CD4-positive, alpha-beta T cell treated with Interleukin-21 for 1 hour (primary cell): Measurements from ENCODE around the gene DAAM2.

Source experiments
- DNase-seq: peaks from one replicate; pipeline ENCODE4 v3.0.0-alpha.2; 2020

Gene DAAM2

DNA sequence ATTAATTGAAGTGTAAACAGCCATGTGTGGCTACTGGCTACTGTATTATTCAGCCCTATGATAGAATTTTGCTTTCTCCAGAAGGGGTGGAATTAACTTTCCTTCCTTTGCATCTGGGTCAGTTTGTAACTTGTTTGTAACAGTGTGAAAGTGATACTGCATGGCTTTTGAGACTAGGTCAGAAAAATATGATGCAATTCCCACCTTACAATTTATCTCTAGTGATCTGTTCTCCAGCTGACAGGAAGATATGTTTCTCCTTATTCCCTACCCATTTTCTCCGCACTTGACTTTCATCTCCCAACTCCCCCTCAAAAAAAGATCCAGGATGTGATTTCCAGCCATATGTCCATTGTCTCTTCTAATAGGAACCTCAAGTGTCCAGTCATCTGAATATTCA lies 144.7 kb downstream of the DAAM2 start:
- no peak for DNase-seq

DNA sequence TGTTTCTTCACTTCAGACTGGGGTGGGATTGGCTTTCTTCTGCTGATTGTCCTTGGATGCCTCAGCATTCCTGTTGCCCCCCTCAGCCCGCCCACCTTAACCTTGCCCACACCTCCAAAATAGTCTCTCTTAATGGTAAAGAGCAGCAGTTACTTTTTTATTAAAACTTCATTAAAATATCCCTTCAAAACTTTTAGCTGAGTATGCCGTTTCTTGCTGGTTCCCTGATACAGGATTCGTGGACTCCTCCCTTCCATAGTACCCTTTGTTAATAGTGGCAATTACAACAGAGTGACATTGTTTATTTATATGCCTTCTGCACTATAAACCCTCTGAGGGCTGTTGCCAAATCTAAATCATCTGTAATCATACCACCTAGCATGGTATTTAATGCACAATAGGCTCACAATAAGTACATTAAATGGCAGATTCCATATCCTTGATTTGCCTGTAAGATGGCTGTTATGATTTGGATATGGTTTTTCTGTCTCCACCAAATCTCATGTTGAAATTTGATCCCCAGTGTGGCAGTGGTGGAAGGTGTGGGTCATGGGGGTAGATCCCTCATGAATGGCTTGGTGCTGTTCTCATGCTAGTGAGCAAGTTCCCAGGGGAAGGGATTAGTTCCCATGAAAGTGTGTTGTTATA lies 145.6 kb downstream of the DAAM2 start:
- DNase-seq = no peak

DNA sequence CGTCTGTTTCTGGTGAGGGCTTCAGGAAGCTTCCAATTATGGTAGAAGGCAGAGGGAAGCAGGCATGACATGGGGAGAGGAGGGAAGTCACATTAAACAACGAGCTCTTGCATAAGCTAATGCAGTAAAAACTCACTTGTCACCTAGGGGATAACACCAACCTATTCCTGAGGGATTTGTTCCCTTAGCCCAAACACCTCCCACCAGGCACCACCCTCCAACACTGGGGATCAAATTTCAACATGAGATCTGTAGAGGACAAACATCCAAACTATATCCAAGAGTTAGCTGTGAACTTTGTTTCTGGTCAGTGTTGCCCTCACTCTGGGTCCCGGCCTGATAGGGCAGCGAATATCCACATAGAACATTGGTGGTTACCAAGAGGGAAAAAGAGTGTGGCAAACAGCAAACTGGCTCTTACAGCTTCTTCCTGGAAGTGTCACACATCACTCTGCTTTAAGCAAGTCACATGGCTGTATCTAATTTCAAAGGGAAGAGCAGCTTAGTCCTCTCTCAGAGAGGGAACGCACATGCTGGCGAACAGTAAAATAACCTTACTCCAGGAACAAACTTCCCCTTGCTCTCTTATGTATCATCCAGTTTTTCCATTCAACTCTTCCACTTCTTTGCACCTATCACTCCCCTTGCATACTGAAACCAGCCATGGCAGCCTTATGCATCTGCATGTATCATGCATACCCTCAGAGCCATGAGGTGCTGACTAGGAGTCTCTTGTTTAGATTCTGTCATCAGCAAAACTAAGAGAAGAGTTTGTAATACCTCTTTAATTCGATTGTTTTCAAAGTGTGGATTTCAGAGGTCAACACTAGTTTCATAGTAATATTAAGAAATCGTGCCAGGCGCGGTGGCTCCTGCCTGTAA lies 146.8 kb downstream of the DAAM2 start:
- no peak for DNase-seq

DNA sequence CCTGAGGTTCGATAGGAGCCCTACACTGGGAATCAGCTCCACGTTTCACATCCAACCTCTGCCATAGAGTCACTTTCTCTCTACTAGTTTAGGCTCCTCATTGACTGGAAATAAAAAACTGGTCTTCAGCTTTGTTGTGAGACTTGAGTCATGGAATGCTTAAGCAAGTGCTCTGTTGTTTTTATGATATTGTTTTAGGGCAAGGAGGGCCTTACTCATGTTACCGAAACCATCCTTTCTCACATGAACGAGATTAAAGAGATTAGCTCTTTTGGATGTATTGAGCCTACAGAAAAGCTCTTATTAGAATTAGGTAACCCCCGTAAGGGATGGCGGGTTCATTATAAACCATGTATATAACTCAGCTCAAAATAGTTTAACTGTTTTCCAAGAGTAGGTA lies 149.0 kb downstream of the DAAM2 start:
- DNase-seq = no peak

DNA sequence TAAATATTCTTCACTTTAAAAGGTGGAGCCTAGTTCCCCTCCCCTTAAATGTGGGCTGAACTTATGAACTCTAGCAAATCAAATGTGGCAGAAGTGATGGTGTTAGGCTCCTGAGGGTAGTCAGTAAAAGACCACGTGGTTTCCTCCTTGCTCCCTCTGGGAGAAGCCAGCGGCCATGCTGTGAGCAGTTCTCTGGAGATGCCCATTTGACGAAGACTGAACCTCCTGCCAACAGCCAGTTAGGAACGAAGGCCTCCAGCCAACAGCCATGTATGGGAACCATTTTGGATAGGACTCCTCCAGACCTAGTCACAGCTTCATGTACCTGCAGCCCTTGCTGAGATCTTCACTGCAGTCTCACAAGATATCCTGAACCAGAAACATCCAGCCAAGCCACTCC lies 149.6 kb downstream of the DAAM2 start:
- no peak for DNase-seq

DNA sequence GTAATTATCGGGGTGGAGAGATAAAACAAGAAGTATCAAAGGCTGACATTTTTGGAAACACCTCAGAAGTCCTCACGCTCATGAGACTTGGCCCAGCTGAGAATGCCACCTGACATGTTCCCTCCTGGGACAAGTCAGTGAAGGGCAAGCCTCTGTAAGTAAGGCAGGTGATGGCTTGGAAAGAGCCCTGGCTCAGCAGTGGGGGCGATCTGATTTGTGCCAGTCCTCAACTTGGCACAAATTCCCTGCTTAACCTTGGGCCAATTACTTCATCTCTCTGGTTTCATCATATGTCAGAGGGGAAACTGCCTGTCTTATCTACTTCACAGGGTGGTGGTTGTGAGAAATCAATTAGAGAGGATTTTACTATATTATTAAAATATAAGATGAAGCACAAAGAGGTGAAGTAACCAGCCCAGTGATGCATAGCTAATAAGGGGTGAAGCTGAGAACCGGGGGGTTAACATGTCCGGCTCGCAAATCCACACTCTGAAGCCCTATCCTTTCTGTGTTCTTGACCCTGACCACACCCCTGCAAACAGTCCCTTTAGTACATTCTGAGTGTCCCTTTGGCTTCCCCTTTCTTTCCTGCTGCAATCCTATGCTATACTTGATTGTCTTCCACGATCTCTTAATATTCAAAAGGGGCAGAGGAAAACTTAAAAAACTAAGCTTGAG lies 150.9 kb downstream of the DAAM2 start:
- no peak for DNase-seq

DNA sequence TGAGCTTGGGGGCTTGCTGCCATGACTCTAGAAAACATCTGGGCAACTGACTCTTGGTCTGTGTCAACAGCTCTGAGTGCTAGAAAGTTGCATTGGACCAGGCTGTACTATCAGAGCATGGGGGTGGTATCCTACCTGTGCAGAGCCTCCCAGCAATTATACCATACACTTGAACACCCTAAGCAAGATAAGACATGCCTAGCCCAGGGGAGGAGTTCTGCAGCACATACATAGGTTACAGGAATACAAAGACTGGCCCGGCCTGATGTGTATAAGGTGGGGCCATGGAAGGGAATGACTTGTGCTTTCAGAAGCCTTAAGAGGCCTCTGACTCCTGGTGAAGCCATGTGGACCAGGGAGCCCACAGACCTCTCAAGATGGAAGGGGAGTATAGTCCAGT lies 153.4 kb downstream of the DAAM2 start:
- DNase-seq = no peak

DNA sequence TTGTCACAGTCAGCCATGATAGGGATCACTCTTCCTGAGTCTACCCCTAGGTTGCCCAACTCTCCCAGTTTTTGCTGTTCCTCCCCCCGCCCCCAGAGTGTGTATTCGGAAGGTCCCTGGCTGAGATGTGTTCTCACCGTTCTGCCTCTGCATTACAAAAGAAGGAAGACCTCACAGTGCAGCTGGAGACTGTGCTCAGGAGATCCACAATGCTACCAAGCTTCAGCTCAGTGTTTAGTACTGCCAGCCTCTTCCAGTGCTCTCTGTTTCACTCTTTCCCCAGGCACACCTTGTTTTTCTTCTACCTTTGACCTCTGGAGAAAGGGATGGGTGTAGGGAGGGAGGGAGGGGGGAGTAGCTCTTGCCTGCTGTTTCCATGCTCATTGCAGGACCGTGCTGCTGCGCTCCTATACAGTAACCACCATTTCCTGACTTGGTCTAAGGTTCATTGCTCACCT lies 155.5 kb downstream of the DAAM2 start:
- DNase-seq = no peak

DNA sequence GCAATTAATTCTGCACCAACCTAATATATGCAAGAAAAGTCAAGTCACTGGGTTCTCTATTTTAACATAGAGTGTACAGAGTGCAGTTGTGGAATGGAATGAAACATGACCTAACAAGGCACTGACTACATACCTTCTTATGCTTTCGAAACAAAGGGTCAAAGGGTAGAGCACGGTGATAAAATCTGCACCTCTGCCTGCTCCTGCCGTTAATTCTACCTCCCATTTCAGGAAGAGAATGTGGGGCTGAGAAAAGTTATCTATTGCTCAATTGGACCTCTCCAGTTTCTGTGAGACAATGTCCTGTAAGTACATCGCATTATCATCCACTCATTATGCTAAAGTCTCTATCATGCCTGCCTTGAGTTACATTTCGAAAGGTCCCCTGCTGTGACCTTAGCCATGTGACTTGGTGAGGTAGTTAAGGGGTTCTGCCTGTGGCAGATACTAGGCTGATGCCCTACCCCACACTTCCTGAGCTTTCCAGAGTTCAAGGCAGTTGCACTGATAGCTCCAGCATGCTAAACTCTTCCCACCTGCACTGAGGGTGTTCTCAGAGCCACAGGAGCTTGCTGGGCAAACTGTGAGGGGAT lies 156.1 kb downstream of the DAAM2 start:
- no peak for DNase-seq

DNA sequence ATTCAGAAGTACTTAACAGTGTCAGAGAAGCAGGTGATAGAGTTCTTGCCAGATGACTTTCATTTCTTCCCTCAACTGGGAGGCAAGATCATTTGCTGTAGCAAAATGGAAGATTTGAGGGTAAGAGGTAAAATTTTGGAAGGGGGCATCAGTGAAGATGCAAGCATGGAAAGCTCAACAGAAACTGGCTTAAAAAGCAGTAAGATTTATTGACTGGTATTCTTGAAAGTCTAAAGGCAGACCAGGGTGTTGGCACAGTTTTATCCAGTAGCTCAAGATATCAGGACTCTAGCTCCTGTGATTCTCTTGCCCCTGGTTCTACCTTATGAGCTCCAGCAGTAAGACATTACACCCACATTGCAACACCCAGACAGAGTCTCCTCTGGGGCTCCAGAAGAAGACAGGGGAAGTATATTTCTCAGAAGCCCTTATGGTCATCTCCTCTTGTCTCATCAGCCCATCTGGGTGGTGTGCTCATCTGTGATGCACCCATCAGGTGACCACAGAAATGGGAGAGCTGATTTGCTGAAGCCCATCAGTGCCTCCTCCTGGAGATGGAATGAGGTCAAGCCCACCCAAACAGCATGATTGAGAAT lies 158.0 kb downstream of the DAAM2 start:
- DNase-seq = no peak

DNA sequence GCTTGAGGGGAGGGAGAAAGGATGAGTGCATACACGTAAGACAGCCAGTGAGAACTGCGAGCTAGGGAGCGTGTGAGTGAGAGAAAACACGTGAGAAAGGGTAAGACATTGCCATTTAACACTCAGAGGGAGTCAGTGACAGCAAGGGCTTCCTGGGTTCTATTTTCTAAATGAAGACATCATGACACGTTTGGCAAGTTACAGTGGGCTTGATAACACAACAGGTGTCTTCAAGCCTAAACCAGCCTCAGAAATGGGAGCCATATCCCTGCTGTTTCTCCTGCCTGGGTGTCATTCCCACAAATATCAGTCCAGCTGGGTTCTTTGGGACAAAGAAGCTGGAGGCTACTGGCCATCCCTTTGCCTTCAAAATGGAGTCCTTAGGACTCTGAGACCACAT lies 159.0 kb downstream of the DAAM2 start:
- no peak for DNase-seq

DNA sequence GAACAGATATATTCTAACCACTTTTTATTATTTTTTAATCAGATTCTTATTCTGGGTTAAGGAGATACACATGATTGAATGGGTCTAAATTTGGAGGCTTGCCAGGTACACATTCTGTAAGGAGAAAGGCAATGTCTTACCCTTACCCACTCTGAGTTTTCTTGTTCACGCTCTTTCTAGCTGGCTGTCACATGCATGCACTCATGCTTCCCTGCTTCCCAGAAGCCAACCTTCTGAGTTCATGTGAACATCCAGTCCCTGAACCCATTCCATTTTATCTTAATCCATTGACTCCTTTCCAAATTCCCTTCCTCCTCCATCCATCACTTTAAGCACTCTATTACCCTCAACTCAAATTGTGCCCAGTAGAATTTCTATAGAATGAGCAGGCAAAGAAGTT lies 159.5 kb downstream of the DAAM2 start:
- DNase-seq = no peak

DNA sequence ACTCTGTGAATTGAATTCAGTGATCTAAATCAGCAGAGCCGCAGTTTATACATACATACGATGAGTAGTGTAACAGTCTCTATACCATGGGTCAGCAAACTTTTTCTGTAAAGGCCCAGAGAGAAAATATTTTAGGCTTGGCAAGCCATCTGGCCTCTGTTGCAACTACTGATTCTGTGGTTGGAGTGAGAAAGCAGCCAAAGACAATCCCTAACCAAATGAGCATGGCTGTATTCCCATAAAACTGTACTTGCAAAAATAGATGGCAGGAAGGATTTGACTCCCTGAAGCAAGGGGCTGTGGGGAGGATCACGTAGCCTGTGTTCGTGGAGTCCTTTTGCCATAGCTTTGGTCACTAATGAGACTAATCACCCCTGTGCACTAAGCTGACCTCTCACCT lies 160.0 kb downstream of the DAAM2 start:
- DNase-seq = no peak

DNA sequence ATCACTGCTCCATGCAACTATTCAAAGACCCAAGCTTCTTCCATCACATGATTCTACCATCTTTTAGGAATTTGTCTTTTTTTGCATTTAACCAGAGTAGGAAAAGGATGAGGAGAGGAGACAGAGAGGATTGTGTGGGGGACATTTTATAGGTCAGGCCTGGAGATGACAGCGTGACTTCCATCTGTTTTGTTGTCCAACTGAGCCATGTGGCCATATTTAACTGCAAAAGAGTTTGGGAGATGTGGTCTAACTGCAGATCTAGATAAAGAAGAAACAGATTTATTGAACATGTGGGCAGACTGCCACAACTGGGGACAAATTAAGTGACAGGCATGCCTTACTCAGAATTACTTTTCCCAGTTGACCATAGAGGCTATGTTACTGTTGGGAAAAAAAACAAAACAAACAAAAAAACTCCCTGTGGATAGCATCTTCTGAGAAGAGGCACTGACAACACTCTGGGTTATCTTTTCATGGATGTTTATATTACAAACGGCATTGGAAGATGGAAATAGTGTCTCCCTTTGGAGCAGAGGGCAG lies 161.0 kb downstream of the DAAM2 start:
- DNase-seq = no peak
